Renal cortex interstitium (tissue), 11 donors: Measurements from ENCODE around the gene MAP6D1. TPM values are rescaled to one million over a fixed set of nuclear protein-coding genes. Genes with fewer than 3 reads are reported as not detected.

Experiments
- DNase-seq, 11 donors: peaks; one replicate each; pipeline ENCODE4 v3.0.0-alpha.2; 2013; ENCODE audit warnings: low read depth in 9 of 11, low spot score in 4 of 11; ENCODE audit errors: extremely low read depth in 1 of 11
- polyA plus RNA-seq, 3 donors: library from polyadenylated mRNA; unstranded; fragments of 120-200 nt; gene quantifications; one replicate each; pipeline ENCODE4 v1.2.1, GENCODE V29; 2013; ENCODE audit not compliant: insufficient read length in 3 of 3

The MAP6D1 gene
- polyA plus RNA-seq, 3 donors, result 0.86 to 1.9 (median 1.3) TPM

DNA sequence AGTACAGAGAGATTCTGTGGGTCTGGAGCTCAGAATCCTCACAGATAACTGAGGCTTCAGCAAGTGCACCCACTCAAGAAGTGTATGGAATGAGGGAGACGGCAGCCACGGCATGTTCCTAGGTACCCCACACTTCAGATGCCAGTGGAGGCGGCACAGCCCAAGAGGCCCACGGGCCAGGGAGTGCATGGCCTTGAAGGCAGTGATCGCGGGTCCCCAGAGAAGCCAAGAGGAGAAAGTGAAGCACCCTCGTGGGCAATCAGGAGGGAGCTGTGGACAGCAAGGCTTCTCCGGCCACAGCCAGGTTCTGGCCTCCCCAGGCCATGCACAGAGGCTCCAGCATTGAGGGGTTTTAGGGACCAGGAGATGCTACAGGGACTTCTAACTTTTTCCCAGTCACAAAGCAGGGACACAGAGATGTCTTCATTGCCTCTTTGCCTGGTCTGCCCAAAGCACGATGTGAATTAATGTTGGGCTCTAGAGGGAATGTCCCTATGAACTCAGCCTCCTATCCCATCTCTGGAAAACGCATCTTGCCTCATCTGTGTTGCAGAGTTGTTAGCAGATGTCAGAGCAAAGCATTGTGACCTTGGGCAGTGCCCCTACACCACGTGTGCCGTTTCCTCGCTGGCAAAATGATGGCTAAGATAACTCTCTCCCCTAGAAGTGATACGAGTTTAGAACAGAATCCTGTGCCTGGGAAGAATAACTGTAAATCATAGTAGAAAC is 2.6 kb upstream of the MAP6D1 start:
- DNase-seq, result no peak

- DNase-seq, result no peak
Observed at GRCh38 chr3:183826448-183827250, 1.3 kb upstream of the MAP6D1 start.

- DNase-seq, result no peak
Observed at GRCh38 chr3:183824761-183825455, 469 bp downstream of the MAP6D1 start.

- DNase-seq, result no peak
Observed at GRCh38 chr3:183823963-183824362, 1.4 kb downstream of the MAP6D1 start.

DNA sequence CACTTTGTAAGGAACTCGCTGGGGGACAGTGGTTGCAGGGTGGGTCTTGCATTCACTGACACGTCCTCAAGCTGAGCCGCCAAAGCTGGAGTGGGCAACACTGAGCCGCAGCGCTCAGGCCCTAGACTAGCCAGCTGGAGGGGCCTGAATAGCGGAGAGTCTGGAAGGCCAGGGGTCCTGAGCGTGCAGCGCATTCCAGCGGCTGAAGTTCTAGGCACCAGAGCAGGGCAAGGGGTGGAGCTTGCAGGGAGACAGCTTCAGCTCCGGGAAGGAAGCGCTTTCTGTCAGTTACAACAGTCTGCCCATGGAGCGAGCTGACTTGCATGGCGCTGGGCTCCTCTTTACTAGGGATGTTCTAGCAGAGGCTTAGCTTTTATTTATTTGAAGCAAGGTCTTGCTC is 2.7 kb downstream of the MAP6D1 start:
- DNase-seq, result no peak

- no peak for DNase-seq
Observed at GRCh38 chr3:183819831-183820230, 5.5 kb downstream of the MAP6D1 start.

- no peak for DNase-seq
Observed at GRCh38 chr3:183818706-183819624, 6.4 kb downstream of the MAP6D1 start.

DNA sequence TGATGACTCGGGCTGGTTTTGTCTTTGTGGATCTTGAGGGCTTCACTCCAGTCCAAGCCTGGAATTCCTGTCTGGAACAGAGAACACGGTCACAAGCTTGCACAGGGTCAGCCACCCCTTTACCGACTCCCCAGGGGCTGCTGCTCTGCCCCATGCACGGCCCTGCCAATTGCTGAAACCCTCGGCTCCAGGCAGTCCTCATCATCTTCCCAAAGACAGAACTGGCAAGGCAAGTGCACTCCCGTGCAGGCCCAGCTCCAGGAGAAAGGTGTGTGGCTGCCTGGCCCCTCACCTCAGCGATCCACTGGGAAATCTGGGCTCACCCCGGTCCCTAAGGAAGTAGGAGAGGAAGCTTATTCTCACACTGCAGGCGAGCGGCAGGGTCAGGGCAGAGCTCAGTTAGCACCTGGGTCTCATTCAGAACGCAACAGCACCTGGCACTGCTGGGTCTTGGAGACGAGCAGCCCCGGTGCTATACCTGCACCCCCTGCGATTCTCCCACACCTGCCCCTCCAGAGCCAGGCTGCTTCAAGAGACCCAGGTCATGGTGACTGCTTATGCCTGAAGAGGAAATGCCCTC is 7.2 kb downstream of the MAP6D1 start:
- DNase-seq, result no peak

- no peak for DNase-seq
Observed at GRCh38 chr3:183817639-183818038, 7.7 kb downstream of the MAP6D1 start.

DNA sequence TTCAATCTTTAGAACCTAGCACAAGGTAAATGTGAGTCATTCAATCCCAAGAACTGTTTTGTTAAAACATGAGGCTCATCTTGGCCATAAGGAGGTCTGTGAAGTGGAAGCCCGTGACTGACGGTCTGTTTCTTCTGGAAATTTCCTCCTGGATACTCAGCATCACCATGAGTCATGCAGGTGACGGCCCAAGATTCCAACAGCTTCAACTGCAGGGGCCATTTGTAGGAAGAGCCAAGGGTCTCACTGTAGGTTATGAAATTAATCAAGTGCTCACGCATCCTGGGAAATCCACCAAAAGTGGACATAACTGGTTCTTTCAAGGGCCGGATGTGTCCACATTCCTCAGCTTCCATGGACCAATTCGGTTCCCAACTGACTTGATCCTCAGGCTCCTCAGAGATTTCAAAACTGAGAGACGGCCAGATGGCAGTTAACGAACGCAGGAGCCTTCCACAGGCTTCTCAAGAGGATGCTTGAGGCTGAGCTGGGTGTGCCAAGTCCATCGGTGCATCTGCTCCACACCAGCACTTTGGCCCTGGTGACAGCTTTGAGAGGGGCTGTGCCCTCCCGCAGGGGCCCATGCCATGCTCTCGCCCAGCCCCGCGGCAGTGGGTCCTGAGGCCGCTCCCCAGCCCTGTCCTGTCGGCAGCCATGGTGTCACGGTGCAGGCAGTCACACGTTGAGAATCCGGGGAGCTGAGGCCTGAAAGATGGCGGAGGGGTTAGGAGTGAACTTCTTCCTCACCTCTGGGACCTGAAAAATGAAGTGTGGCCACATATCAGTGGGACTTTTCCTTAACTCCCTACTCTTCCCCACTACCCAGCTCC is 8.5 kb downstream of the MAP6D1 start:
- no peak for DNase-seq

DNA sequence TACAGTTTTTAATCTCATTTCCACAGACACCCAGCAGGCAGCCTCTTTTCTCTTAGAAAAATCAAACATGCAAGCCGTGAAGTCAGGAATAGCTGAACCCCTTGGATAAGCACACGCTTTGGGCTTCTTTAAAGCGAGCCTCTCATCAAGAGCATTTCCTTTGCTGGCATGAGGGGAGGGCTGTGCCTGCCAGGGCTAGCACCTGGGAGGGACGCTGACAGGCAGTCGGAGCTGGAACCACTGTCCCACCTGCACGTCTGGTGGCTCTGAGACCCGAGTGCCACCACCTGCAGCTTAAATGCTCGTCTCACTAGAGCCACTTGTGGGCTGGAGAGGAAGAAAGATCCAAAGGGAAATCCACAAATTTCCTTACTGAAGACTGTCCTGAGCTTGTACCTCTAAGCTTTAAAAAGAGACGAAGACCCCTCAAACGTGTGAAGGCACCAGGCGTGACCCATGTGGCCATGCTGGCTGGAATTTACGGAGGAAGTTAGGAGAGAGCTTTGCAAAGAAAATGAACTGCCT is 9.4 kb downstream of the MAP6D1 start:
- DNase-seq, result no peak

DNA sequence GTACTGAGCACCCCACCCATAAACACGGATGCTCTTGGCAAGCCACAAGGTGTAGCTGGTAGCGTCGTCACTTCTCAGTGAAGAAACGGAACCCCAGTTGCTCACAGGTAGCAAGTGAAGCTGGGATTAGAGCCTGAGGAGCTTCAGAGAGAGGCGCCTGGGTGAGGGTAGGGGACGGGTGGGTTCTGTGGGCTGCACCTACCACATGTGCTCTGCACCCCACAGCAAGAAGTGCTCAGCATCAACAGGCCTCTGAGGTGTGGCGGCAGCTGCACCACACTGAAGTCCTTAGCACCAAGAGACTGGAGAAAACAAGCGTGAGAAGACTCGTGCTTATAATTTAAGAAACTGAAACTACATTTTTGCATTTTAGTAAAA is 9.8 kb downstream of the MAP6D1 start:
- no peak for DNase-seq

DNA sequence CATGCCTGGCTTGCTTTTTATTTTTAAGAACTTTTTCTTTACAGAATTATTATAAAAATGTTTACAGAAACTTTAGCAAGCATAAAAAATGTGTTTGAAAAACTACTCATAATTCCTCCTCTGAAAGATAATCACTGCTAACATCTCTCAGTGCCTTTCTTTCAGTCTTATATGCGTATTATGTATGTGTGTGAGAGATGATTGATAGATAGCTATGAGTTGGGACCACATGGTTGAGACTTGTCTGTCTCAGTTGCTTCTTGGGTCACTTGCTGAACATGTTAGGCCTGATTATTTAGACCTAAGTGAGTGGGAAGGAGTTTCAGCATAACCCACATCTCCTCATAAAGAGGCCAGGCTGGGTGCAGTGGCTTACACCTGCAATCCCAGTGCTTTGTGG is 11.1 kb downstream of the MAP6D1 start:
- no peak for DNase-seq

GRCh38 chr3:183812761-183813445 is 12.5 kb downstream of the MAP6D1 start:
- no peak for DNase-seq

GRCh38 chr3:183811638-183812037 is 13.7 kb downstream of the MAP6D1 start:
- no peak for DNase-seq

GRCh38 chr3:183810643-183811594 is 14.5 kb downstream of the MAP6D1 start:
- DNase-seq, result no peak
